Measurements from ENCODE around the gene MOB2.
"Not testable (repeated sequence)": the region's sequence is repeated elsewhere in the genome, so short reads cannot be mapped to it uniquely, and the experiment has no call there.

Gene MOB2

GRCh38 chr11:1438967-1439330 lies 47.6 kb downstream of the MOB2 start:
- DNase-seq = no peak

GRCh38 chr11:1438261-1438966 lies 48.2 kb downstream of the MOB2 start:
- no peak for DNase-seq

GRCh38 chr11:1437500-1437899 lies 49.1 kb downstream of the MOB2 start:
- no peak for DNase-seq

GRCh38 chr11:1436468-1437039 lies 50.0 kb downstream of the MOB2 start:
- DNase-seq = no peak

GRCh38 chr11:1435820-1436467 lies 50.6 kb downstream of the MOB2 start:
- DNase-seq = peak in 1 of 2 experiments; percentile 34

GRCh38 chr11:1435479-1435819 lies 51.1 kb downstream of the MOB2 start:
- DNase-seq = not testable (repeated sequence)

- DNase-seq = no peak
Observed at GRCh38 chr11:1433977-1434640, 52.5 kb downstream of the MOB2 start.

GRCh38 chr11:1433568-1433967 lies 53.0 kb downstream of the MOB2 start:
- no peak for DNase-seq

GRCh38 chr11:1428762-1429316 lies 57.7 kb downstream of the MOB2 start:
- DNase-seq = no peak

- no peak for DNase-seq
Observed at GRCh38 chr11:1425439-1425838, 61.1 kb downstream of the MOB2 start.

GRCh38 chr11:1425006-1425405 lies 61.6 kb downstream of the MOB2 start:
- no peak for DNase-seq

- DNase-seq = not testable (repeated sequence)
Observed at GRCh38 chr11:1423406-1423805, 63.2 kb downstream of the MOB2 start.

- no peak for DNase-seq
Observed at GRCh38 chr11:1422981-1423380, 63.6 kb downstream of the MOB2 start.

GRCh38 chr11:1422481-1422880 lies 64.1 kb downstream of the MOB2 start:
- no peak for DNase-seq

GRCh38 chr11:1421291-1421690 lies 65.3 kb downstream of the MOB2 start:
- DNase-seq = no peak

GRCh38 chr11:1419811-1420210 lies 66.8 kb downstream of the MOB2 start:
- DNase-seq = no peak

Data from activated T-cell treated with anti-CD3 and anti-CD28 coated beads, Interleukin-2, amount 50 U/mL, for 48 hours (primary cell).